ENCODE results near the gene NFIL3. TPM values are rescaled to one million over a fixed set of nuclear protein-coding genes. Genes with fewer than 3 reads are reported as not detected.

The NFIL3 gene
- total and polyA plus RNA-seq, 2 of the 4 experiments (the other 2 are of a cell fraction), result 27.6 to 27.7 TPM

- H3K79me1 ChIP-seq (ENCODE audit: low read depth in 1 of 2, low read length in 2 of 2), result peaks cover 0 to 4% of the 10 kb centered on the region in 2 experiments; a peak in 1 of 4 replicates
- peak overlapping the region; percentile 13; the same call in 1 of the 2 replicates for H3K4ac ChIP-seq (ENCODE audit: low read depth, low read length)
- H2AK5ac ChIP-seq (ENCODE audit: low read depth, low read length), result peak overlapping the region; percentile 60; the same call in 1 of the 2 replicates
- no TSS peak for BruUV-seq (replicated peaks)
- H4K91ac ChIP-seq (ENCODE audit: insufficient read depth, low read depth, low read length), result no peak overlapping the region
- no peaks in the 10 kb centered on the region for H3K27me3 ChIP-seq (ENCODE audit: control insufficient read depth, insufficient read depth, low read length)
- no peak overlapping the region for H3K27ac ChIP-seq (ENCODE audit: insufficient read depth, low read length)
- H2BK120ac ChIP-seq (ENCODE audit: low read depth, low read length), result no peak overlapping the region
- no peak overlapping the region; the same call in 2 of the 3 replicates for H2BK15ac ChIP-seq (ENCODE audit: low read depth, low read length)
- WGBS, 2 experiments (ENCODE audit: extremely low coverage in 2 of 2, insufficient read length in 1 of 2), result no CpG with 5 or more reads among the region's 5 CpGs
- H3K4me2 ChIP-seq (ENCODE audit: low read depth, low read length), result no peak overlapping the region
- dilution Hi-C loops (cut with HindIII; ENCODE audit: low sequenced_read_pairs, unreplicated experiment) (no loop called here), in situ Hi-C loops (cut with MboI; ENCODE audit: low sequenced_read_pairs) (no loop called here), intact Hi-C loops (cut with micrococcal nuclease) (no loop called here)
- no peak for TF ChIP-seq ELK1 (IDR thresholded peaks at IDR 0.05; ENCODE audit: borderline replicate concordance, low read depth, low read length)
- TF ChIP-seq RAD21 (IDR thresholded peaks at IDR 0.05; ENCODE audit: low read length), result no peak
- no peak for TF ChIP-seq FOS (IDR thresholded peaks at IDR 0.05; ENCODE audit: low read depth, low read length)
- no peak for TF ChIP-seq MAZ (IDR thresholded peaks at IDR 0.05; ENCODE audit: borderline replicate concordance, low read depth, low read length)
- TF ChIP-seq RFX5 (IDR thresholded peaks at IDR 0.05; ENCODE audit: low read depth, low read length), result no peak
- no peak for TF ChIP-seq CHD1 (IDR thresholded peaks at IDR 0.05; ENCODE audit: low read depth, low read length)
- TF ChIP-seq, protein P1, sequence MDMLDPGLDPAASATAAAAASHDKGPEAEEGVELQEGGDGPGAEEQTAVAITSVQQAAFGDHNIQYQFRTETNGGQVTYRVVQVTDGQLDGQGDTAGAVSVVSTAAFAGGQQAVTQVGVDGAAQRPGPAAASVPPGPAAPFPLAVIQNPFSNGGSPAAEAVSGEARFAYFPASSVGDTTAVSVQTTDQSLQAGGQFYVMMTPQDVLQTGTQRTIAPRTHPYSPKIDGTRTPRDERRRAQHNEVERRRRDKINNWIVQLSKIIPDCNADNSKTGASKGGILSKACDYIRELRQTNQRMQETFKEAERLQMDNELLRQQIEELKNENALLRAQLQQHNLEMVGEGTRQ (IDR thresholded peaks at IDR 0.05; ENCODE audit: low read depth, low read length), result no peak
- TF ChIP-seq SMC3 (IDR thresholded peaks at IDR 0.05; ENCODE audit: low read depth, low read length), result no peak
- TF ChIP-seq RCOR1 (IDR thresholded peaks at IDR 0.05; ENCODE audit: insufficient replicate concordance, low read length), result no peak
- TF ChIP-seq POLR2A (IDR thresholded peaks at IDR 0.05; ENCODE audit: low read depth, low read length), result no peak
- no peak for TF ChIP-seq CEBPB (IDR thresholded peaks at IDR 0.05; ENCODE audit: low read depth, low read length)
- peaks cover 8% of the 10 kb centered on the region; the same call in 1 of the 2 replicates for H3K9me1 ChIP-seq (ENCODE audit: insufficient read depth, low read length)
- H4K5ac ChIP-seq (ENCODE audit: low read depth, low read length), result no peak overlapping the region
- H3K56ac ChIP-seq (ENCODE audit: extremely low read depth, insufficient read depth, low read length), result no peak overlapping the region
- H2AFZ ChIP-seq (replicated peaks; ENCODE audit: low read length, poor library complexity), result no peak overlapping the region
- no peak overlapping the region for H2BK5ac ChIP-seq (ENCODE audit: low read depth, low read length, poor library complexity, severe bottlenecking)
- no peak overlapping the region for H3K4me3 ChIP-seq (ENCODE audit: insufficient read depth, low read depth, low read length)
- no peak overlapping the region for H3K14ac ChIP-seq (replicated peaks; ENCODE audit: low read depth, low read length)
- no peak overlapping the region for H2BK20ac ChIP-seq (ENCODE audit: low read depth, low read length)
- CTCF ChIA-PET, result no interaction called here
- H3K9me3 ChIP-seq (ENCODE audit: control insufficient read depth, insufficient read depth, low read length), result no peaks in the 10 kb centered on the region
- no peaks in the 10 kb centered on the region for H3K36me3 ChIP-seq (ENCODE audit: control insufficient read depth, insufficient read depth, low read length)
- H3K9ac ChIP-seq (ENCODE audit: low read depth, low read length), result no peak overlapping the region
- DNase-seq (no peak), ATAC-seq (ENCODE audit: low read depth) (no peak)
- no peak overlapping the region for H4K8ac ChIP-seq (ENCODE audit: low read depth in 2 of 2, low read length in 2 of 2)
- POLR2A ChIA-PET (ENCODE audit: unreplicated experiment), result no interaction called here
- H3K18ac ChIP-seq (ENCODE audit: low read depth, low read length), result no peak overlapping the region
- no peaks in the 10 kb centered on the region for H4K20me1 ChIP-seq (ENCODE audit: insufficient read depth, low read length)
- H2AK9ac ChIP-seq (replicated peaks; ENCODE audit: low read depth, low read length, poor library complexity), result no peak overlapping the region
- H3K4me1 ChIP-seq (ENCODE audit: control insufficient read depth, insufficient read depth, low read length), result peaks cover 9% of the 10 kb centered on the region
- H3K23ac ChIP-seq (ENCODE audit: low read depth, low read length), result no peak overlapping the region
Measured at GRCh38 chr9:91393826-91394225, 29.8 kb downstream of the NFIL3 start.
